Skeletal muscle cell (primary cell): ENCODE results near the gene HMG20B.
A peak's percentile ranks its signal among the peaks of the same experiment; 100 is the strongest.
"Not testable (repeated sequence)": the region's sequence is repeated elsewhere in the genome, so short reads cannot be mapped to it uniquely, and the experiment has no call there.

Experiments used
- DNase-seq: peaks from one replicate; pipeline ENCODE4 v3.0.0-alpha.2; 2010; ENCODE audit warnings: low read depth
- H3K4me3 ChIP-seq: 2 replicates; pipeline ENCODE4 v1.5.1; 2011; ENCODE audit warnings: low read depth, mild to moderate bottlenecking, control low read depth, low read length, moderate library complexity

Gene HMG20B

GRCh38 chr19:3572855-3573161 is at the start of gene HMG20B:
Gene HMG20B, plus strand, starts transcription at chr19:3572944. Its CDS starts 366 bp downstream, at chr19:3573310.
- H3K4me3 ChIP-seq, result peak within 1 kb of the TSS; percentile 94
- DNase-seq, result no peak

- no peak for DNase-seq
- H3K4me3 ChIP-seq, result no peak overlapping the region
These were observed 49.2 kb upstream of the HMG20B start for GRCh38 chr19:3523361-3524077.

- H3K4me3 ChIP-seq, result no peak overlapping the region
These were observed 48.5 kb upstream of the HMG20B start for GRCh38 chr19:3524078-3524842.

GRCh38 chr19:3524904-3525451 is 47.8 kb upstream of the HMG20B start:
- no peak overlapping the region for H3K4me3 ChIP-seq
- DNase-seq, result no peak

More at GRCh38 chr19:3524078-3524842, 48.5 kb upstream of the HMG20B start:
- no peak for DNase-seq

- no peak for DNase-seq
- no peak overlapping the region for H3K4me3 ChIP-seq
These were observed 46.1 kb upstream of the HMG20B start for GRCh38 chr19:3526507-3527237.

GRCh38 chr19:3527238-3527910 is 45.4 kb upstream of the HMG20B start:
- no peak overlapping the region for H3K4me3 ChIP-seq

GRCh38 chr19:3528080-3528479 is 44.7 kb upstream of the HMG20B start:
- no peak overlapping the region for H3K4me3 ChIP-seq
- DNase-seq, result no peak

More at GRCh38 chr19:3527238-3527910, 45.4 kb upstream of the HMG20B start:
- no peak for DNase-seq

DNA sequence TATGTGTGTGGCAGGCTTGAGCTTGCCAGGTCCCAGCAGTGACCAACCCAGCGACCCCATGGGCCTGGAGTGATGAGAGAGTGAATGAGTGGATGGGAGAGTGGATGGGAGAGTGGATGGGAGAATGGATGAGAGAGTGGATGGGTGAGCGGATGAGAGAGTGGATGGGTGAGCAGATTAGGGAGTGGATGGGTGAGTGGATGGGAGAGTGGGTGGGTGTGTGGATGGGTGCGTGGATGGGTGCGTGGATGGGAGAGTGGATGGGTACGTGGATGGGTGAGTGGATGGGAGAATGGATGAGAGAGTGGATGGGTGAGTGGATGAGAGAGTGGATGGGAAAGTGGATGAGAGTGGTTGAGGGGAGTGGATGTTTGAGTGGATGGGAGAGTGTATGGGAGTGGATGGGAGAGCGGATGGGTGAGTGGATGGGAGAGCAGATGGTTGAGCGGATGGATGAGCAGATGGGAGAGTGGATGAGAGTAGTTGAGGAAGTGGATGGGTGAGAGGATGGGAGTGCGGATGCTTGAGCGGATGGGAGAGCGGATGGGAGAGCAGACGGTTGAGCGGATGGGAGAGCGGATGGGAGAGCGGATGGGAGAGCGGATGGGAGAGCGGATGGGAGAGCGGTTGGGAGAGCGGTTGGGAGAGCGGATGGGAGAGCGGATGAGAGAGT is 44.1 kb upstream of the HMG20B start:
- no peak overlapping the region for H3K4me3 ChIP-seq
- DNase-seq, result no peak

DNA sequence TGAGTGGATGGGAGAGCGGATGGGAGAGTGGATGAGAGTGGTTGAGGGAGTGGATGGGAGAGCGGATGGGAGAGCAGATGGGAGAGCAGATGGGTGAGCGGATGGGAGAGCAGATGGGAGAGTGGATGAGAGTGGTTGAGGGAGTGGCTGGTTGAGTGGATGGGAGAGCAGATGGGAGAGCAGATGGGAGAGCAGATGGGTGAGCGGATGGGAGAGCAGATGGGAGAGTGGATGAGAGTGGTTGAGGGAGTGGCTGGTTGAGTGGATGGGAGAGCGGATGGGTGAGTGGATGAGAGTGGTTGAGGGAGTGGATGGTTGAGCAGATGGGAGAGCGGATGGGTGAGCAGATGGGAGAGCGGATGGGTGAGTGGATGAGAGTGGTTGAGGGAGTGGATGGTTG is 43.4 kb upstream of the HMG20B start:
- not testable (repeated sequence) for H3K4me3 ChIP-seq, DNase-seq

GRCh38 chr19:3530389-3530788 is 42.4 kb upstream of the HMG20B start:
- DNase-seq, result no peak
- no peak overlapping the region for H3K4me3 ChIP-seq

DNA sequence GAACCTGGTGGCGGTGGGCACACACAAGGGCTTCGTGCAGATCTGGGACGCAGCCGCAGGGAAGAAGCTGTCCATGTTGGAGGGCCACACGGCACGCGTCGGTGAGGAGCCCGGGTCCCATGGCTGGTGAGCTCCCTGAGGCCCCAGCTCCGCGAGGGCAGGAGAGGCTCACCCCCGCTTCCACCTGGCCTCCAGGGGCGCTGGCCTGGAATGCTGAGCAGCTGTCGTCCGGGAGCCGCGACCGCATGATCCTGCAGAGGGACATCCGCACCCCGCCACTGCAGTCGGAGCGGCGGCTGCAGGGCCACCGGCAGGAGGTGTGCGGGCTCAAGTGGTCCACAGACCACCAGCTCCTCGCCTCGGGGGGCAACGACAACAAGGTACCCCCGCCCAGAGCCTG is 41.0 kb upstream of the HMG20B start:
- no peak overlapping the region for H3K4me3 ChIP-seq
- DNase-seq, result no peak

DNA sequence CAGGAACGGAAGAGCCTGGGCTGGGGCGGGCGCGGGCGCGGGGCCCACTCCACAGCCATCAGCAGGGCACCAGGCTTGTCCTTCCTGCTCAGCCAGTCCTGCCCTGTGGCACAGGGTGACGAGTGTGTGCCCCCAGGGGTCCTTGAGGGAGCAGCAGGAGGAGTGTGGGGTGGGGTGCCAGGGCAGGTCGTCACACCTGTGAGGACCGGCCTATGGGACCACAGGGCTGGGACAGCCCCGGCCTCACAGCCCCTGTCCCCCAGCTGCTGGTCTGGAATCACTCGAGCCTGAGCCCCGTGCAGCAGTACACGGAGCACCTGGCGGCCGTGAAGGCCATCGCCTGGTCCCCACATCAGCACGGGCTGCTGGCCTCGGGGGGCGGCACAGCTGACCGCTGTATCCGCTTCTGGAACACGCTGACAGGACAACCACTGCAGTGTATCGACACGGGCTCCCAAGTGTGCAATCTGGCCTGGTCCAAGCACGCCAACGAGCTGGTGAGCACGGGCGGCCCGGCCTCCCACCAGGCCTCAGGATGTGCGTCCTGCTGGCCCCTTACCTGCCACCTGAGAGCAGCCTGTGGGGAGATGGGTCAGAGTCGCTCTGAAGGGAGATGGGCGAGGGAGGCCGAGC is 40.5 kb upstream of the HMG20B start:
- no peak overlapping the region for H3K4me3 ChIP-seq
- no peak for DNase-seq

DNA sequence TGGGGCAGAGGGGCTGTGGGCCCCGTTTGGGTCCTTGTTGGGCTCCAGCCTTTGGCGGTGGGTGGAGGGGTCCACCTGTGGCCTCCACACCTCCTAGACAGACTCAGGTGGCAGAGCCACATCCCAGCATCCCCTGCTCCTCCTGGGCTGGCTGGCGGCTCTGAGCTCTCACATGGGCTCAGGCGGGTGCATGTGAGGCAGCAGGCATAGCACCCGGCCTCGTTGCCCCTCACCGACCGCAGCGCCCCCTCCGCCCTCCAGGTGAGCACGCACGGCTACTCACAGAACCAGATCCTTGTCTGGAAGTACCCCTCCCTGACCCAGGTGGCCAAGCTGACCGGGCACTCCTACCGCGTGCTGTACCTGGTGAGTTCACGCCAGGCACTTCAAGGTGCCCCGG is 39.7 kb upstream of the HMG20B start:
- H3K4me3 ChIP-seq, result no peak overlapping the region
- DNase-seq, result no peak

DNA sequence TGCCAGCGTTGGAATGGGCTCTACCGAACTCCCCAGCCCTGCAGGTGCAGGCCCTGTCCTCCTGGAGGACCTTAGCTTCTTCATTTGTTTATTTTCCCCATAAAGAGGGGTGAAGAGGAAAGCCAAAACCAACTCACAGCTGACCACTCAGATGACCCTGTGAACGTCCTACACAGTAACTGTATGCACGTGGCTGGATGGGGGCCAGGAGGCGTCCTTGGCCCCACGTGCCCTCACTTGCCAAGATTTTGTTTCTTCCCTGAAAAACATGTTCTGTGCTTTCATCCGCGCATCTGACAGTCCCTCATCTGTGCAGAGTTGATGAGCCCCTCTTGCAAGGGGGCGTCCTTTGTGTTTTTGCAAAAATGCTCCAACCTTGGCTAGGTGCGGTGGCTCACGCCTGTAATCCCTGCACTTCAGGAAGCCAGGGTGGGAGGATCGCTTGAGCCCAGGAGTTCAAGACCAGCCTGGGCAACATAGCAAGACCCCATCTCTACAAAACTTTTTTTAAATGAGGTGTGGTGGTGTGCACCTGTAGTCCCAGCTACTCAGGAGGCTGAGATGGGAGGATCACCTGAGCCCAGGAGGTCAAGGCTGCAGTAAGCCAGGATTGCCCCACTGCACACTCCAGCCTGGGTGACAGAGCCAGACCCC is 39.1 kb upstream of the HMG20B start:
- no peak for DNase-seq
- H3K4me3 ChIP-seq, result no peak overlapping the region

- DNase-seq, result no peak
- no peak overlapping the region for H3K4me3 ChIP-seq
These were observed 38.1 kb upstream of the HMG20B start for GRCh38 chr19:3534375-3535234.

DNA sequence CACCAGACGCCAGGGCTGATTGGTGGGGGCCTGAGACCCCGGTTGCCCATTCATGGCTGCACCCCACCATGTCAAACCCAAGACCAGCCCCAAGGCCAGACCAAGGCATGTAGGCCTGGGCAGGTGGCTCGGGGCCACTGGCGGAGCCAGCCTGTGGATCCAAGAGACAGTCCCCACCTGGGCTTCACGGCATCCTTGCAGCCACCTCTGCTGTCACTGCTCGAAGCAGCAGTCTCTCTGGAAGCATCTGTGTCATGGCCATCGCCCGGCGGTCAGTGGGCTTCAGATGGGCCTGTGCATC is 37.6 kb upstream of the HMG20B start:
- no peak for DNase-seq
- H3K4me3 ChIP-seq, result no peak overlapping the region

DNA sequence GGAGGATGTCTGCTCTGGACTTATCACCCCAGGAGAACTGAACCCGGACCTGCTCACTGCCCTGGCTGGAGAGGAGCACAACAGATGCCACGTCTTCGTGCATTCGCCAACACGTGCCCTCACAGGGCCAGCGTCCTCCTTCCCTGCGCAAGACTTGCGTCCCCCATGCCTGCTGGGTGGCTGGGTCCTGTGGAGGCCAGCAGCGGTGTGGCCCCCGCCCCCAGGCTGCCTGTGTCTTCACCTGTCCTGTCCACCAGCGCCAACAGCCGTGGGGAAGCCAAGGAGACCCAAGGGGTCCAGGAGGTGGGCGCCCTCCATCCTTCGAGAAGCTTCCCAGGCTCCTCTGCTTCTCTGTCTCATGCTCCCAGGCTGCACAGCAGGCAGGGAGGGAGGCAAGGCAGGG is 37.2 kb upstream of the HMG20B start:
- no peak for DNase-seq
- no peak overlapping the region for H3K4me3 ChIP-seq
